HepG2 (cell line): ENCODE measurements around the gene TBX3. TPM values are rescaled to one million over a fixed set of nuclear protein-coding genes. Genes with fewer than 3 reads are reported as not detected.

Experiments used
- ATF6 ChIP-seq: sonication (generic); formaldehyde crosslinking; conservative IDR thresholded peaks from 2 replicates; pipeline ENCODE4 v1.4.0; 2020; ENCODE audit warnings: missing genetic modification reagents
- ATM ChIP-seq: fragments of 450-650 bp; IDR thresholded peaks from 2 replicates; pipeline ENCODE4 v1.7.1; 2017; ENCODE audit warnings: mild to moderate bottlenecking, borderline replicate concordance
- EEA1 ChIP-seq: sonication (generic); formaldehyde crosslinking; IDR thresholded peaks from 2 replicates; pipeline ENCODE4 v1.5.1; 2020; ENCODE audit warnings: mild to moderate bottlenecking, missing genetic modification reagents, borderline replicate concordance
- PAXIP1 ChIP-seq: sonication (generic); formaldehyde crosslinking; conservative IDR thresholded peaks from 2 replicates; pipeline ENCODE4 v1.4.0; 2020; ENCODE audit warnings: mild to moderate bottlenecking, missing genetic modification reagents, moderate library complexity
- RERE ChIP-seq: IDR thresholded peaks from 2 replicates; pipeline ENCODE4 v1.6.1; 2016; ENCODE audit warnings: low read depth, missing genetic modification reagents, missing compliant biosample characterization
- RFXAP ChIP-seq: sonication (generic); formaldehyde crosslinking; IDR thresholded peaks from 2 replicates; pipeline ENCODE4 v1.4.0; 2020; ENCODE audit warnings: missing genetic modification reagents, borderline replicate concordance
- SIN3A ChIP-seq: IDR thresholded peaks from 2 replicates; pipeline ENCODE4 v1.6.1; 2011; ENCODE audit warnings: low read depth, mild to moderate bottlenecking, control low read depth, low read length, borderline replicate concordance
- ZBTB49 ChIP-seq: sonication (generic); formaldehyde crosslinking; IDR thresholded peaks from 2 replicates; pipeline ENCODE4 v1.4.0; 2020; ENCODE audit warnings: missing genetic modification reagents, borderline replicate concordance
- ZC3H4 ChIP-seq: sonication (generic); formaldehyde crosslinking; IDR thresholded peaks from 2 replicates; pipeline ENCODE4 v1.4.0; 2020; ENCODE audit warnings: missing genetic modification reagents, borderline replicate concordance
- ZFP37 ChIP-seq: sonication (generic); formaldehyde crosslinking; IDR thresholded peaks from 2 replicates; pipeline ENCODE4 v1.4.0; 2020; ENCODE audit warnings: missing genetic modification reagents, borderline replicate concordance
- ZMYM3 ChIP-seq: sonication (generic); formaldehyde crosslinking; IDR thresholded peaks from 2 replicates; pipeline ENCODE4 v1.5.1; 2020; ENCODE audit warnings: mild to moderate bottlenecking, missing genetic modification reagents
- ZNF180 ChIP-seq: sonication (generic); formaldehyde crosslinking; IDR thresholded peaks from 2 replicates; pipeline ENCODE4 v1.4.0; 2020; ENCODE audit warnings: low read depth, missing genetic modification reagents, borderline replicate concordance
- ZNF570 ChIP-seq: sonication (generic); formaldehyde crosslinking; IDR thresholded peaks from 2 replicates; pipeline ENCODE4 v1.4.0; 2020; ENCODE audit warnings: mild to moderate bottlenecking, missing genetic modification reagents, borderline replicate concordance
- polyA plus RNA-seq, 8 experiments: library from polyadenylated mRNA; depleted of rRNA in 3 of 8; stranded (reverse) in 7 of 8; unstranded in 1 of 8; fragments of >200 nt; fragmentation: Illumina TruSeq in 4 of 8; extraction: Trizol in 4 of 8; gene quantifications; 2 replicates each; pipeline versions ENCODE4 v1.2.1 to v1.2.3, GENCODE V29; 2011 to 2016; ENCODE audit warnings: low read depth in 4 of 8, missing spikeins in 1 of 8, mixed read lengths in 1 of 8; ENCODE audit not compliant: insufficient read depth in 1 of 8
- total RNA-seq, 5 experiments: library from RNA; depleted of rRNA; stranded (reverse); fragments of >200 nt; fragmentation: Illumina TruSeq; extraction: Trizol; gene quantifications; 2 replicates each; pipeline ENCODE4 v1.2.3, GENCODE V29; 2016; ENCODE audit warnings: low read depth in 1 of 5

The TBX3 gene
- total and polyA plus RNA-seq, 2 of the 13 experiments (the other 11 are each of a cell fraction or from before 2014, with no cell fraction given) = 27.1 to 42.4 TPM

GRCh38 chr12:114684098-114684869 lies at the start of gene TBX3 (continued):
- no peak for TF ChIP-seq ZBTB49 (CRISPR knock-in tag)
- peak; percentile 68 for TF ChIP-seq SIN3A
- peak; percentile 44; the same call in 1 of the 2 replicates for TF ChIP-seq ZMYM3
- TF ChIP-seq ZNF570 (CRISPR knock-in tag) = 0 out of 2 replicates have a peak, but pooled peaks have one; percentile 53
- TF ChIP-seq ATF6 (CRISPR knock-in tag) = no peak
- no peak for TF ChIP-seq ZFP37 (CRISPR knock-in tag)
- no peak for TF ChIP-seq ZNF180 (CRISPR knock-in tag)
- no peak for TF ChIP-seq ZC3H4 (CRISPR knock-in tag)
- peak; percentile 89; the same call in 1 of the 2 replicates for TF ChIP-seq RERE
- no peak; the same call in 1 of the 2 replicates for TF ChIP-seq RFXAP (CRISPR knock-in tag)
- TF ChIP-seq EEA1 = peak; percentile 80; the same call in 1 of the 2 replicates
- TF ChIP-seq ATM = no peak
- peak; percentile 68 for TF ChIP-seq PAXIP1 (CRISPR knock-in tag)
